ENCODE measurements around the gene UGT1A10.
"Not testable (repeated sequence)": the region's sequence is repeated elsewhere in the genome, so short reads cannot be mapped to it uniquely, and the experiment has no call there.

UGT1A10 gene

DNA sequence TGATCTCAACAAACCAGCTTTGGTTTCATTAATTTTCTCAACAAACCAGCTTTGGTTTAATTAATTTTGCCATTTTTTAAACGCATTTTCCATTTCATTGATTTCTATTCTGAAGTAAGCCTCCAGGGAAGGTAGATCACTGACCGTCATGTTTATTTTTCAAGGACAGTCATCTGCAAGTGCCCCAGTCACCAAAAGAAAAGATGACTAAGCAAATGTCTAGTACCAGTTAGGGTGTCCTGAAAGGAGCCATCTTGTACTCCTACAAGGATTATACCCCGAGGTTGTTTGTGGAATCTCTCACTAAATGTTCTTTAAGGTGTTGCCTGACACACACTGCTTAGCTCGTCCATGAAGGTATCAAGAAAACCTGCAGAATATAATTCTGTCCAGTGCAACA, 25.0 kb upstream of the UGT1A10 start:
- Histone ChIP-seq H3K36me3 (ENCODE audit: low read depth) (no peaks in the 10 kb centered on the region), H3K4me1 (ENCODE audit: insufficient read depth, poor library complexity, severe bottlenecking) (no peaks in the 10 kb centered on the region), H3K27me3 (ENCODE audit: insufficient read depth, poor library complexity, severe bottlenecking) (no peaks in the 10 kb centered on the region), H3K4me3 (ENCODE audit: severe bottlenecking) (no peak overlapping the region), H3K27ac (ENCODE audit: poor library complexity, severe bottlenecking) (no peak overlapping the region), H3K9me3 (ENCODE audit: severe bottlenecking) (no peaks in the 10 kb centered on the region)
- ATAC-seq (ENCODE audit: low read depth): no peak
- TF ChIP-seq, protein P1, sequence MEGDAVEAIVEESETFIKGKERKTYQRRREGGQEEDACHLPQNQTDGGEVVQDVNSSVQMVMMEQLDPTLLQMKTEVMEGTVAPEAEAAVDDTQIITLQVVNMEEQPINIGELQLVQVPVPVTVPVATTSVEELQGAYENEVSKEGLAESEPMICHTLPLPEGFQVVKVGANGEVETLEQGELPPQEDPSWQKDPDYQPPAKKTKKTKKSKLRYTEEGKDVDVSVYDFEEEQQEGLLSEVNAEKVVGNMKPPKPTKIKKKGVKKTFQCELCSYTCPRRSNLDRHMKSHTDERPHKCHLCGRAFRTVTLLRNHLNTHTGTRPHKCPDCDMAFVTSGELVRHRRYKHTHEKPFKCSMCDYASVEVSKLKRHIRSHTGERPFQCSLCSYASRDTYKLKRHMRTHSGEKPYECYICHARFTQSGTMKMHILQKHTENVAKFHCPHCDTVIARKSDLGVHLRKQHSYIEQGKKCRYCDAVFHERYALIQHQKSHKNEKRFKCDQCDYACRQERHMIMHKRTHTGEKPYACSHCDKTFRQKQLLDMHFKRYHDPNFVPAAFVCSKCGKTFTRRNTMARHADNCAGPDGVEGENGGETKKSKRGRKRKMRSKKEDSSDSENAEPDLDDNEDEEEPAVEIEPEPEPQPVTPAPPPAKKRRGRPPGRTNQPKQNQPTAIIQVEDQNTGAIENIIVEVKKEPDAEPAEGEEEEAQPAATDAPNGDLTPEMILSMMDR (IDR thresholded peaks at IDR 0.05; ENCODE audit: poor library complexity, severe bottlenecking): no peak
- no peak for DNase-seq (ENCODE audit: low spot score)

DNA sequence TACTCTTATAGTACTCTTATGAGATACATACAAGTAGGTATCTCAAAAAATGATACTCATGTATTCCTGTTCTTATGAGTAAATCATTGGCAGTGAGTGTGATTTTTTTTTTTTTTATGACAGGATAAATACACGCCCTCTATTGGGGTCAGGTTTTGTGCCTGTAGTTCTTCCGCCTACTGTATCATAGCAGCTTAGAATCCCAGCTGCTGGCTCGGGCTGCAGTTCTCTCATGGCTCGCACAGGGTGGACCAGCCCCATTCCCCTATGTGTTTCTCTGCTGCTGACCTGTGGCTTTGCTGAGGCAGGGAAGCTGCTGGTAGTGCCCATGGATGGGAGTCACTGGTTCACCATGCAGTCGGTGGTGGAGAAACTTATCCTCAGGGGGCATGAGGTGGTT, 18.8 kb upstream of the UGT1A10 start, which contains the start of gene UGT1A8:
TSS of gene UGT1A8 (plus strand) at position 158 of the 400 bp plus-strand sequence. CDS start at position 233, 75 bp downstream.
- H3K9me3 ChIP-seq (ENCODE audit: severe bottlenecking); H3K27ac ChIP-seq (ENCODE audit: poor library complexity, severe bottlenecking); H3K27me3 ChIP-seq (ENCODE audit: insufficient read depth, poor library complexity, severe bottlenecking); H3K4me3 ChIP-seq (ENCODE audit: severe bottlenecking); H3K36me3 ChIP-seq (ENCODE audit: low read depth); ATAC-seq (ENCODE audit: low read depth); DNase-seq (ENCODE audit: low spot score); H3K4me1 ChIP-seq (ENCODE audit: insufficient read depth, poor library complexity, severe bottlenecking): not testable (repeated sequence)

DNA sequence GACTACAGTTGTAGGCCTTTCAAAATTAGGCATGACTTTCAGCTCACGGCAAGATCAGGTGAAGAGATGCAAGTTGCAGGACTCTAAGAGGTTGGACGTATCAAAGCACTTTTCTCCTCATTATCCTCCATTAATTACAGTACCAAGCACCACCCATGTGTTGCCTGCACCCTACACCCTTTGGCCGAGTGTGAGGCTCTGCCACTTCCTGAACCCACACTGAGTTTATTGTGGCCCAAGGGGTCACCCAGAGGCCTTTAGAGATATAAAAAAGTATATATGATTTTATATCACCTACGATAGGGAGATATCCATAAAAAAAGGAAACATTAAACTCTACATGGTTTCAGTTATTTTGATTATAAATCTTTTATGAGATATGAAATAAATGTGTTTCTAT, 16.0 kb upstream of the UGT1A10 start:
- Histone ChIP-seq H3K4me3 (ENCODE audit: severe bottlenecking) (no peak overlapping the region), H3K36me3 (ENCODE audit: low read depth) (no peaks in the 10 kb centered on the region), H3K4me1 (ENCODE audit: insufficient read depth, poor library complexity, severe bottlenecking) (no peaks in the 10 kb centered on the region), H3K27ac (ENCODE audit: poor library complexity, severe bottlenecking) (no peak overlapping the region), H3K9me3 (ENCODE audit: severe bottlenecking) (no peaks in the 10 kb centered on the region), H3K27me3 (ENCODE audit: insufficient read depth, poor library complexity, severe bottlenecking) (no peaks in the 10 kb centered on the region)
- TF ChIP-seq, protein P1 (IDR thresholded peaks at IDR 0.05; ENCODE audit: poor library complexity, severe bottlenecking): no peak
- no peak for ATAC-seq (ENCODE audit: low read depth)
- no peak for DNase-seq (ENCODE audit: low spot score)

DNA sequence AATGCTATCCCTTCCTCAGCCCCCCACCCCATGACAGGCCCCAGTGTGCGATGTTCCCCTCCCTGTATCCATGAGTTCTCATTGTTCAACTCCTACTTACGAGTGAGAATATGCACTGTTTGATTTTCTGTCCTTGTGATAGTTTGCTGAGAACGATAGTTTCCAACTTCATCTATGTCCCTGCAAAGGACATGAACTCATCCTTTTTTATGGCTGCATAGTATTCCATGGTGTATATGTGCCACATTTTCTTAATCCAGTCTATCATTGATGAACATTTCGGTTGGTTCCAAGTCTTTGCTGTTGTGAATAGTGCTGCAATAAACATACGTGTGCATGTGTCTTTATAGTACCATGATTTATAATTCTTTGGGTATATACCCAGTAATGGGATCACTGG, 14.4 kb upstream of the UGT1A10 start:
- DNase-seq (ENCODE audit: low spot score); H3K9me3 ChIP-seq (ENCODE audit: severe bottlenecking); H3K36me3 ChIP-seq (ENCODE audit: low read depth); H3K27me3 ChIP-seq (ENCODE audit: insufficient read depth, poor library complexity, severe bottlenecking); ATAC-seq (ENCODE audit: low read depth); H3K4me3 ChIP-seq (ENCODE audit: severe bottlenecking); H3K4me1 ChIP-seq (ENCODE audit: insufficient read depth, poor library complexity, severe bottlenecking); H3K27ac ChIP-seq (ENCODE audit: poor library complexity, severe bottlenecking): not testable (repeated sequence)

DNA sequence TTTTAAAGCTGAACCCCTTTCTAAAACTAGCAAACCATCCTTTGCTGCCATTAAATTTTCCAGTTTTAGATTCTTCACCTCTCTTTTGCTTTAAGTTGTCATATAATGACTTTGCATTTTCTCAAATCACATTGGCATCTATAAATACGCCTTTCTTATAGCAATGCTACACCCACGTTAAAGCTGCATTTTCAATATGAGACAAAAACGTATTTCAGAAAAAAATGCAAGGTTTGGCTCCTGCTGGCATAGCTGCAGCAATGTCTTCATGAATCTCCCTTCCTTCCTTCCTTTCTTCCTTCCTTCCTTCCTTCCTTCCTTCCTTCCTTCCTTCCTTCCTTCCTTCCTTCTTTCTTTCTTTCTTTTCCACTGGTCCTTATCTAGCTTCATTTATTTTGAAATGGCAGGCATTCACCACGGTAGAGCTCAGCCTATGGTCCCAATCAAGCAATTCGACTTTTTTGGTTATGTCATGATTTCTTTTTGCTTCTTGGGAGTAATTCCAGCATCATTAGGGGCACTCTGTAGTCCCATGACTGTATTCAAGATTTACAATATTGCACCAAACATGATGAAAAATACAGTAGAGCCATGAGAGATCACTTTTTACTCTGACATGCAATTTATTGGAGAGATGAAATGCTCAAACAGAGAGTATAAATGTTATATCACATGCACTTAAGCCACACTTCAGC, 8.8 kb upstream of the UGT1A10 start:
- ATAC-seq (ENCODE audit: low read depth): no peak
- H3K9me3 ChIP-seq (ENCODE audit: severe bottlenecking): no peaks in the 10 kb centered on the region
- no peak overlapping the region for H3K27ac ChIP-seq (ENCODE audit: poor library complexity, severe bottlenecking)
- no peak overlapping the region for H3K4me3 ChIP-seq (ENCODE audit: severe bottlenecking)
- H3K27me3 ChIP-seq (ENCODE audit: insufficient read depth, poor library complexity, severe bottlenecking): no peaks in the 10 kb centered on the region
- no peaks in the 10 kb centered on the region for H3K4me1 ChIP-seq (ENCODE audit: insufficient read depth, poor library complexity, severe bottlenecking)
- TF ChIP-seq, protein P1 (IDR thresholded peaks at IDR 0.05; ENCODE audit: poor library complexity, severe bottlenecking): no peak
- H3K36me3 ChIP-seq (ENCODE audit: low read depth): no peaks in the 10 kb centered on the region
- no peak for DNase-seq (ENCODE audit: low spot score)

DNA sequence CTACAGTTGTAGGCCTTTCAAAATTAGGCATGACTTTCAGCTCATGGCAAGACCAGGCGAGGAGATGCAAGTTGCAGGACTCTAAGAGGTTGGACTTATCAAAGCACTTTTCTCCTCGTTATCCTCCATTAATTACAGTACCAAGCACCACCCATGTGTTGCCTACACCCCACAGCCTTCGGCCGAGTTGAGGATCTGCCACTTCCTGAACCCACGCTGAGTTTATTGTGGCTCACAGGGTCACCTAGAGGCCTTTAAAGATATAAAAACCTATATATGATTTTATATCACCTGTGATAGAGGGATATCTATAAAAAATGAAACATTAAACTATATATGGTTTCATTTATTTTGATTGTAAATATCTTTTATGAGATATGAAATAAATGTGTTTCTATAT, 2.6 kb downstream of the UGT1A10 start:
- DNase-seq (ENCODE audit: low spot score) (no peak), ATAC-seq (ENCODE audit: low read depth) (no peak)
- Histone ChIP-seq H3K27me3 (ENCODE audit: insufficient read depth, poor library complexity, severe bottlenecking) (no peaks in the 10 kb centered on the region), H3K9me3 (ENCODE audit: severe bottlenecking) (no peaks in the 10 kb centered on the region), H3K27ac (ENCODE audit: poor library complexity, severe bottlenecking) (no peak overlapping the region), H3K4me1 (ENCODE audit: insufficient read depth, poor library complexity, severe bottlenecking) (no peaks in the 10 kb centered on the region), H3K4me3 (ENCODE audit: severe bottlenecking) (no peak overlapping the region), H3K36me3 (ENCODE audit: low read depth) (no peaks in the 10 kb centered on the region)
- TF ChIP-seq, protein P1 (IDR thresholded peaks at IDR 0.05; ENCODE audit: poor library complexity, severe bottlenecking): no peak
